Tibial nerve (tissue), 3 donors: ENCODE measurements around the gene RPTOR.

ENCODE experiments used
- CTCF ChIP-seq, 5 experiments: fragments of 200-600 bp in 3 of 5; fragments of 450-650 bp in 2 of 5; sonication (generic) in 3 of 5; IDR thresholded peaks; one replicate each; pipeline ENCODE4 v1.5.1; 2016 to 2019; ENCODE audit warnings: antibody characterized with exemption in 5 of 5, mild to moderate bottlenecking in 3 of 5, moderate library complexity in 2 of 5
- POLR2A ChIP-seq, 2 donors: fragments of 450-650 bp; IDR thresholded peaks; one replicate each; pipeline ENCODE4 v1.6.1; 2017; ENCODE audit warnings: antibody characterized with exemption in 2 of 2, mild to moderate bottlenecking in 2 of 2, moderate library complexity in 2 of 2

DNA sequence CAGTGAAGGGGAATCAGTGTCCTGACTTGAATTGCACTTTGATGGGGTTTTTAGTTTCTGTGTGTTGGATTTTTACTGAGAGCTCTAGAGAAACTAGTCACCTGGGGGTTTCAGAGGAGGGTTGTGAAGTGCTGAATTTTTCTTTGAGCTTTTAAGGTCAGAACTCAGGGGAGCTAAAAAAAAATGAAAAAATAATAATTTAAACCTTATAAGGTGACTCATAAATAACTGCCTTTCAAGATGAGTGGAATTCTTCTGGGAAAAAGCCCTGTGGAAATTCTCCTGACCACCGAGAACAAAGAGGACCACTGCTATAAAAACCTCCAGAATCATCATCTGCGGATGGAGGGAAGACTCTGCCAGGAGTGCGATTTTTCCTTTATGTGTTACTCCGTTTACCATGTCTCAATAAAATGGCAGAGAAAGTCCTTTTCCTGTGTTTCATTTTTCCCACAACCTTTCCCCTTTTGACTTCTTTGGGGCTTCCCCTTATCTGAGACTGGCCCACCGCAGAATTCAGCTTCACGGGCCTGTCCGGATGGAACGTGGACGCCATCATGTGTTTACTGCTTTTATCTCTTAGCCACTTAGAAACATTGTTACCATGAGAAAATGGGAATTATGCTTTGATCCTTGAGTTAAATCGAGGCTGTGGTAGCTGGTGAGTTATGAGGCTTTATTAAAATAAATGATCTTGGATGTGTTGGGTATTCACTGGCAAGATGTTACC lies 39.7 kb downstream of the RPTOR start:
- TF ChIP-seq CTCF (IDR thresholded peaks at IDR 0.05) (no peak), POLR2A (IDR thresholded peaks at IDR 0.05) (no peak)
